H1 (cell line): Measurements from ENCODE around the gene SAMD7. TPM values are rescaled to one million over a fixed set of nuclear protein-coding genes. Genes with fewer than 3 reads are reported as not detected.

Experiments used
- CREB1 ChIP-seq: IDR thresholded peaks from 2 replicates; pipeline ENCODE4 v1.6.1; 2012; ENCODE audit warnings: inconsistent platforms
- EZH2 ChIP-seq: fragments of 200-600 bp; sonication (generic); IDR thresholded peaks from 2 replicates; pipeline ENCODE4 v1.7.1; 2012; ENCODE audit warnings: low read depth, mild to moderate bottlenecking, moderate library complexity, low read length, inconsistent platforms; ENCODE audit not compliant: severe bottlenecking
- HDAC6 ChIP-seq: IDR thresholded peaks from one replicate; pipeline ENCODE4 v1.7.1; 2012; ENCODE audit warnings: low read depth, mild to moderate bottlenecking, inconsistent platforms, low read length, moderate library complexity
- POLR2AphosphoS5 ChIP-seq: IDR thresholded peaks from 2 replicates; pipeline ENCODE4 v1.6.1; 2011; ENCODE audit warnings: low read depth, low read length
- polyA plus RNA-seq, 7 experiments: library from polyadenylated mRNA; depleted of rRNA in 3 of 7; stranded (reverse) in 5 of 7; unstranded in 2 of 7; fragments of >200 nt in 5 of 7; fragments of 200-250 nt in 2 of 7; gene quantifications; 1 replicate in 5 of 7; 2 replicates in 1 of 7; 4 replicates in 1 of 7; pipeline versions ENCODE4 v1.2.1 to v1.2.3, GENCODE V29; 2011 to 2013; ENCODE audit warnings: missing spikeins in 2 of 7, mixed read lengths in 2 of 7
- total RNA-seq: library from RNA; stranded (reverse); fragmentation: NEBNext Ultra II Directional; extraction: Animal tissue kit (Norgen Biotek cat#: 25700); gene quantifications from 2 replicates; pipeline ENCODE4 v1.2.1, GENCODE V29; 2021

Gene SAMD7
- total and polyA plus RNA-seq, 2 of the 8 experiments (the other 6 are each of a cell fraction or from before 2014, with no cell fraction given): not detected

GRCh38 chr3:169952045-169952444 lies 40.7 kb downstream of the SAMD7 start (continued):
- TF ChIP-seq HDAC6 (no peak), POLR2AphosphoS5 (no peak), EZH2 (no peak), CREB1 (no peak)
